IMR-90 (cell line): Measurements from ENCODE around the gene BCAS3. TPM values are rescaled to one million over a fixed set of nuclear protein-coding genes. Genes with fewer than 3 reads are reported as not detected.

Experiments used
- ATAC-seq: fragments of 200-7000 bp; cut with Tn5 transposase; 2 replicates; pipeline ENCODE4 v1.9.1; 2020; ENCODE audit warnings: low read depth, mild to moderate bottlenecking, moderate library complexity
- BruUV-seq: library from RNA; stranded (reverse); fragments of 400-500 nt; replicated peaks from 2 replicates; lab custom pipeline; 2021; lab: Mats Ljungman, UMichigan
- CTCF ChIA-PET: fragments of 300-600 bp; formaldehyde crosslinking; extraction: SDS; loops from one replicate; lab custom pipeline; 2021; ENCODE audit warnings: antibody characterized with exemption; lab: Yijun Ruan, JAX
- POLR2A ChIA-PET: fragments of 300-600 bp; sonication (Branson Sonifier 250); formaldehyde crosslinking; loops from one replicate; lab custom pipeline; 2022; ENCODE audit warnings: antibody characterized with exemption; ENCODE audit not compliant: unreplicated experiment; lab: Charles Lee
- DNase-seq: peaks from one replicate; pipeline ENCODE4 v3.0.0; 2013
- H2AFZ ChIP-seq: replicated peaks from 2 replicates; pipeline ENCODE3; 2013; ENCODE audit warnings: low read length, mild to moderate bottlenecking; ENCODE audit not compliant: poor library complexity
- H2AK5ac ChIP-seq: 2 replicates; pipeline ENCODE4 v1.6.1; 2013; ENCODE audit warnings: low read depth, low read length, inconsistent platforms
- H2AK9ac ChIP-seq: replicated peaks from 2 replicates; pipeline ENCODE3; 2013; ENCODE audit warnings: mild to moderate bottlenecking, low read depth, low read length, moderate library complexity; ENCODE audit not compliant: poor library complexity
- H2BK120ac ChIP-seq: 2 replicates; pipeline ENCODE4 v1.6.1; 2013; ENCODE audit warnings: low read depth, low read length, inconsistent platforms
- H2BK15ac ChIP-seq: 3 replicates; pipeline ENCODE4 v1.6.1; 2013; ENCODE audit warnings: low read depth, low read length, inconsistent platforms
- H2BK20ac ChIP-seq: 2 replicates; pipeline ENCODE4 v1.6.1; 2013; ENCODE audit warnings: low read depth, mild to moderate bottlenecking, inconsistent platforms, low read length, moderate library complexity
- H2BK5ac ChIP-seq: 2 replicates; pipeline ENCODE4 v1.6.1; 2013; ENCODE audit warnings: mild to moderate bottlenecking, low read depth, low read length, inconsistent platforms; ENCODE audit not compliant: poor library complexity, severe bottlenecking
- H3K14ac ChIP-seq: replicated peaks from 2 replicates; pipeline ENCODE4 v1.6.1; 2013; ENCODE audit warnings: low read depth, low read length, inconsistent platforms
- H3K18ac ChIP-seq: 2 replicates; pipeline ENCODE4 v1.6.1; 2013; ENCODE audit warnings: low read depth, low read length, control low read depth
- H3K23ac ChIP-seq: 2 replicates; pipeline ENCODE4 v1.6.1; 2013; ENCODE audit warnings: low read depth, low read length, inconsistent platforms
- H3K27ac ChIP-seq: 2 replicates; pipeline ENCODE4 v1.5.1; 2013; ENCODE audit warnings: mild to moderate bottlenecking, control low read depth, low read length; ENCODE audit not compliant: insufficient read depth
- H3K27me3 ChIP-seq: 2 replicates; pipeline ENCODE4 v1.6.1; 2013; ENCODE audit warnings: low read length; ENCODE audit not compliant: control insufficient read depth, insufficient read depth
- H3K36me3 ChIP-seq: 2 replicates; pipeline ENCODE4 v1.6.1; 2013; ENCODE audit warnings: low read length, mixed read lengths; ENCODE audit not compliant: control insufficient read depth, insufficient read depth
- H3K4ac ChIP-seq: 2 replicates; pipeline ENCODE4 v1.6.1; 2013; ENCODE audit warnings: low read depth, low read length, inconsistent platforms
- H3K4me1 ChIP-seq: 2 replicates; pipeline ENCODE4 v1.6.1; 2013; ENCODE audit warnings: low read length, mixed read lengths; ENCODE audit not compliant: control insufficient read depth, insufficient read depth
- H3K4me2 ChIP-seq: 2 replicates; pipeline ENCODE4 v1.6.1; 2013; ENCODE audit warnings: low read depth, mild to moderate bottlenecking, control low read depth, low read length, moderate library complexity
- H3K4me3 ChIP-seq: 2 replicates; pipeline ENCODE4 v1.5.1; 2013; ENCODE audit warnings: low read depth, mild to moderate bottlenecking, control low read depth, low read length, moderate library complexity; ENCODE audit not compliant: insufficient read depth
- H3K56ac ChIP-seq: 2 replicates; pipeline ENCODE4 v1.6.1; 2013; ENCODE audit warnings: low read length, inconsistent platforms; ENCODE audit not compliant: insufficient read depth; ENCODE audit errors: extremely low read depth
- H3K79me1 ChIP-seq, 2 experiments: 2 replicates each; pipeline ENCODE4 v1.6.1; 2013; ENCODE audit warnings: low read length in 2 of 2, inconsistent platforms in 1 of 2, low read depth in 1 of 2
- H3K9ac ChIP-seq: 2 replicates; pipeline ENCODE4 v1.6.1; 2013; ENCODE audit warnings: low read depth, low read length, control low read depth
- H3K9me1 ChIP-seq: 2 replicates; pipeline ENCODE4 v1.6.1; 2013; ENCODE audit warnings: low read length, inconsistent platforms; ENCODE audit not compliant: insufficient read depth
- H3K9me3 ChIP-seq: 2 replicates; pipeline ENCODE4 v1.6.1; 2013; ENCODE audit warnings: low read length; ENCODE audit not compliant: control insufficient read depth, insufficient read depth
- H4K20me1 ChIP-seq: 2 replicates; pipeline ENCODE4 v1.6.1; 2013; ENCODE audit warnings: low read length, inconsistent platforms; ENCODE audit not compliant: insufficient read depth
- H4K5ac ChIP-seq: 2 replicates; pipeline ENCODE4 v1.6.1; 2013; ENCODE audit warnings: mild to moderate bottlenecking, low read depth, low read length, control low read depth
- H4K8ac ChIP-seq, 2 experiments: 2 replicates each; pipeline ENCODE4 v1.6.1; 2013; ENCODE audit warnings: low read depth in 2 of 2, low read length in 2 of 2, control low read depth in 1 of 2, inconsistent platforms in 1 of 2
- H4K91ac ChIP-seq: 2 replicates; pipeline ENCODE4 v1.6.1; 2013; ENCODE audit warnings: low read depth, low read length, inconsistent platforms; ENCODE audit not compliant: insufficient read depth
- CTCF ChIP-seq: conservative IDR thresholded peaks from 2 replicates; pipeline ENCODE4 v1.5.1; 2012; ENCODE audit warnings: mild to moderate bottlenecking, low read depth, low read length, improper control_type of control experiment
- MXI1 ChIP-seq: IDR thresholded peaks from 2 replicates; pipeline ENCODE4 v1.6.1; 2012; ENCODE audit warnings: low read depth, mild to moderate bottlenecking, low read length, moderate library complexity, borderline replicate concordance
- NFE2L2 ChIP-seq: fragments of 150-350 bp; IDR thresholded peaks from 2 replicates; pipeline ENCODE4 v1.6.1; 2016; ENCODE audit warnings: low read depth, mild to moderate bottlenecking, low read length
- POLR2A ChIP-seq: IDR thresholded peaks from 2 replicates; pipeline ENCODE4 v1.6.1; 2012; ENCODE audit warnings: mild to moderate bottlenecking, low read depth, low read length
- RAD21 ChIP-seq: IDR thresholded peaks from 2 replicates; pipeline ENCODE4 v1.6.1; 2012; ENCODE audit warnings: low read length, improper control_type of control experiment
- RFX5 ChIP-seq: IDR thresholded peaks from 2 replicates; pipeline ENCODE4 v1.8.0; 2012; ENCODE audit warnings: low read depth, mild to moderate bottlenecking, low read length, moderate library complexity
- SMC3 ChIP-seq: fragments of 150-350 bp; IDR thresholded peaks from 2 replicates; pipeline ENCODE4 v1.6.1; 2016; ENCODE audit warnings: low read depth, mild to moderate bottlenecking, antibody characterized with exemption, low read length, moderate library complexity
- USF2 ChIP-seq: fragments of 150-350 bp; IDR thresholded peaks from 2 replicates; pipeline ENCODE4 v1.6.1; 2017; ENCODE audit warnings: mild to moderate bottlenecking, antibody characterized with exemption, low read length, low read depth
- WGBS, 2 experiments: methylation state at CpG; one replicate each; pipeline versions ENCODE4 v1.1.5 to v1.1.7; 2013; ENCODE audit warnings: missing lambda C conversion rate in 2 of 2; ENCODE audit not compliant: insufficient read length in 1 of 2; ENCODE audit errors: extremely low coverage in 2 of 2; 5-methylcytosine and 5-hydroxymethylcytosine counted together
- dilution Hi-C: fragments of 300-500 bp; cut with HindIII; formaldehyde crosslinking; loops from one replicate; pipeline ENCODE4 v1.14.3; 2018; ENCODE audit warnings: low sequenced_read_pairs; ENCODE audit not compliant: unreplicated experiment
- in situ Hi-C: fragments of 300-500 bp; cut with MboI; formaldehyde crosslinking; loops from 3 replicates; pipeline ENCODE4 v1.14.3; 2019; ENCODE audit warnings: low sequenced_read_pairs, inconsistent platforms, mixed read lengths
- intact Hi-C: fragments of 100-400 bp; cut with micrococcal nuclease; formaldehyde crosslinking; loops from 2 replicates; pipeline ENCODE4 v1.10.0; 2022
- polyA plus RNA-seq, 3 experiments: library from polyadenylated mRNA; depleted of rRNA; stranded (reverse); fragments of >200 nt; gene quantifications; 2 replicates each; pipeline ENCODE4 v1.2.3, GENCODE V29; 2012; ENCODE audit warnings: low replicate concordance in 1 of 3
- total RNA-seq: library from RNA; depleted of rRNA; stranded (reverse); fragments of >200 nt; gene quantifications from 2 replicates; pipeline ENCODE4 v1.2.3, GENCODE V29; 2012
- TF ChIP-seq, protein P1 (sequence below): fragments of 150-350 bp; IDR thresholded peaks from 2 replicates; pipeline ENCODE4 v1.6.1; 2016; ENCODE audit warnings: low read depth, mild to moderate bottlenecking, low read length, moderate library complexity, borderline replicate concordance

The BCAS3 gene
- total and polyA plus RNA-seq, 2 of the 4 experiments (the other 2 are of a cell fraction), result 6.3 to 27.1 TPM

GRCh38 chr17:61233991-61234750 lies 556.5 kb downstream of the BCAS3 start:
- Histone ChIP-seq H3K36me3 (no peaks in the 10 kb centered on the region), H3K18ac (peak overlapping the region; percentile 42; the same call in 1 of the 2 replicates), H3K9me1 (peaks cover 4% of the 10 kb centered on the region; the same call in 1 of the 2 replicates), H3K27ac (no peak overlapping the region), H4K8ac (peak overlapping the region in 1 of 2 experiments; percentile 36; a peak in 1 of 4 replicates), H4K20me1 (no peaks in the 10 kb centered on the region), H3K56ac (no peak overlapping the region), H4K5ac (peak overlapping the region; percentile 25), H3K27me3 (no peaks in the 10 kb centered on the region), H3K9me3 (no peaks in the 10 kb centered on the region), H3K4me1 (peaks cover 15% of the 10 kb centered on the region), H2BK120ac (peak overlapping the region; percentile 55), H2BK5ac (no peak overlapping the region), H3K4me3 (no peak overlapping the region), H3K9ac (no peak overlapping the region), H4K91ac (0 out of 2 replicates have a peak overlapping the region, but pooled peaks have one; percentile 43), H3K4ac (peak overlapping the region; percentile 9), H3K79me1 (peaks cover 0 to 4% of the 10 kb centered on the region in 2 experiments; a peak in 1 of 4 replicates), H3K4me2 (no peak overlapping the region), H2AFZ (no peak overlapping the region), H2BK20ac (peak overlapping the region; percentile 86), H2BK15ac (peak overlapping the region; percentile 26; the same call in 1 of the 3 replicates), H2AK9ac (no peak overlapping the region), H2AK5ac (peak overlapping the region; percentile 68; the same call in 1 of the 2 replicates), H3K14ac (peak overlapping the region; percentile 61), H3K23ac (peak overlapping the region; percentile 76; the same call in 1 of the 2 replicates)
- dilution Hi-C loops, result no loop called here
- in situ Hi-C loops, result no loop called here
- POLR2A ChIA-PET, result interaction anchor here (0.5 to 1.7 kb wide), 2 partner anchors 16 to 74 kb away, joined by 3 read pairs; no protein-coding TSS in a partner anchor
- TF ChIP-seq USF2, result no peak
- no peak for TF ChIP-seq RFX5
- no peak for TF ChIP-seq SMC3
- TF ChIP-seq MXI1, result no peak
- TF ChIP-seq, protein P1, sequence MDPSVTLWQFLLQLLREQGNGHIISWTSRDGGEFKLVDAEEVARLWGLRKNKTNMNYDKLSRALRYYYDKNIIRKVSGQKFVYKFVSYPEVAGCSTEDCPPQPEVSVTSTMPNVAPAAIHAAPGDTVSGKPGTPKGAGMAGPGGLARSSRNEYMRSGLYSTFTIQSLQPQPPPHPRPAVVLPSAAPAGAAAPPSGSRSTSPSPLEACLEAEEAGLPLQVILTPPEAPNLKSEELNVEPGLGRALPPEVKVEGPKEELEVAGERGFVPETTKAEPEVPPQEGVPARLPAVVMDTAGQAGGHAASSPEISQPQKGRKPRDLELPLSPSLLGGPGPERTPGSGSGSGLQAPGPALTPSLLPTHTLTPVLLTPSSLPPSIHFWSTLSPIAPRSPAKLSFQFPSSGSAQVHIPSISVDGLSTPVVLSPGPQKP, result no peak
- TF ChIP-seq POLR2A, result no peak
- no peak for TF ChIP-seq RAD21
- no peak for TF ChIP-seq CTCF
- TF ChIP-seq NFE2L2, result no peak
- BruUV-seq, result no TSS peak
- WGBS, 2 experiments, result 100% methylated on average over 1 of the region's 1 CpG; no CpG with 5 or more reads in 1 of the 2 experiments
- no peak for ATAC-seq
- no peak for DNase-seq
- intact Hi-C loops, result no loop called here
- CTCF ChIA-PET, result interaction anchor here (0.7 kb wide), 1 partner anchor 233 kb away, joined by 3 read pairs; no protein-coding TSS in a partner anchor
